ENCODE results near the gene PDGFA.

Gene PDGFA

GRCh38 chr7:536231-536630 is 16.6 kb upstream of the PDGFA start:
- no peak for DNase-seq (ENCODE audit: low spot score)

- no peak for DNase-seq (ENCODE audit: low spot score)
These were observed 15.3 kb upstream of the PDGFA start for GRCh38 chr7:534959-535358.

- no peak for DNase-seq (ENCODE audit: low spot score)
These were observed 14.4 kb upstream of the PDGFA start for GRCh38 chr7:534075-534474.

- DNase-seq (ENCODE audit: low spot score) = no peak
These were observed 13.6 kb upstream of the PDGFA start for GRCh38 chr7:533266-533665.

- no peak for DNase-seq (ENCODE audit: low spot score)
These were observed 12.9 kb upstream of the PDGFA start for GRCh38 chr7:532379-533143.

- DNase-seq (ENCODE audit: low spot score) = no peak
These were observed 12.1 kb upstream of the PDGFA start for GRCh38 chr7:531777-532176.

GRCh38 chr7:528451-528850 is 8.8 kb upstream of the PDGFA start:
- DNase-seq (ENCODE audit: low spot score) = no peak

GRCh38 chr7:527723-528122 is 8.1 kb upstream of the PDGFA start:
- DNase-seq (ENCODE audit: low spot score) = no peak

- no peak for DNase-seq (ENCODE audit: low spot score)
These were observed 6.9 kb upstream of the PDGFA start for GRCh38 chr7:526460-527034.

- no peak for DNase-seq (ENCODE audit: low spot score)
These were observed 6.1 kb upstream of the PDGFA start for GRCh38 chr7:525740-526139.

GRCh38 chr7:524800-525199 is 5.2 kb upstream of the PDGFA start:
- DNase-seq (ENCODE audit: low spot score) = no peak

- DNase-seq (ENCODE audit: low spot score) = no peak
These were observed 4.0 kb upstream of the PDGFA start for GRCh38 chr7:523347-524336.

GRCh38 chr7:522951-523314 is 3.3 kb upstream of the PDGFA start:
- DNase-seq (ENCODE audit: low spot score) = no peak

- DNase-seq (ENCODE audit: low spot score) = no peak
These were observed 2.7 kb upstream of the PDGFA start for GRCh38 chr7:522071-522950.

- DNase-seq (ENCODE audit: low spot score) = no peak
These were observed 1.8 kb upstream of the PDGFA start for GRCh38 chr7:521221-522070.

- DNase-seq (ENCODE audit: low spot score) = no peak
These were observed 986 bp upstream of the PDGFA start for GRCh38 chr7:520503-521161.

- DNase-seq (ENCODE audit: low spot score) = peak; percentile 85
These were observed 789 bp downstream of the PDGFA start for GRCh38 chr7:518630-519483.

GRCh38 chr7:517774-518629 is 1.6 kb downstream of the PDGFA start:
- DNase-seq (ENCODE audit: low spot score) = peak; percentile 49

Measured in putamen (tissue), 1 donor.